H9 (cell line): ENCODE data around the gene JTB. TPM values are rescaled to one million over a fixed set of nuclear protein-coding genes. Genes with fewer than 3 reads are reported as not detected.

Source experiments
- DNase-seq: peaks from one replicate; pipeline ENCODE4 v3.0.0-alpha.2; 2017
- H2AFZ ChIP-seq: one replicate; pipeline ENCODE4 v1.6.1; 2013; ENCODE audit warnings: mild to moderate bottlenecking, low read length, control low read depth, moderate library complexity
- H2AK5ac ChIP-seq: 2 replicates; pipeline ENCODE4 v1.6.1; 2013; ENCODE audit warnings: low read length, control low read depth, mixed read lengths; ENCODE audit not compliant: insufficient read length
- H2BK120ac ChIP-seq: one replicate; pipeline ENCODE4 v1.6.1; 2013; ENCODE audit warnings: low read depth, mild to moderate bottlenecking, low read length, control low read depth, inconsistent platforms; ENCODE audit not compliant: poor library complexity, severe bottlenecking
- H2BK12ac ChIP-seq: 2 replicates; pipeline ENCODE4 v1.6.1; 2013; ENCODE audit warnings: low read length, control low read depth, mixed read lengths, low read depth; ENCODE audit not compliant: insufficient read length
- H2BK15ac ChIP-seq: 2 replicates; pipeline ENCODE4 v1.6.1; 2013; ENCODE audit warnings: low read depth, low read length, control low read depth
- H2BK20ac ChIP-seq: one replicate; pipeline ENCODE4 v1.6.1; 2013; ENCODE audit warnings: low read depth, mild to moderate bottlenecking, low read length, control low read depth, inconsistent platforms; ENCODE audit not compliant: poor library complexity, severe bottlenecking
- H2BK5ac ChIP-seq: 2 replicates; pipeline ENCODE4 v1.6.1; 2013; ENCODE audit warnings: low read length, control low read depth, mixed read lengths; ENCODE audit not compliant: insufficient read length
- H3K14ac ChIP-seq: 2 replicates; pipeline ENCODE4 v1.6.1; 2013; ENCODE audit warnings: low read length, control low read depth; ENCODE audit not compliant: insufficient read depth
- H3K18ac ChIP-seq: 2 replicates; pipeline ENCODE4 v1.6.1; 2013; ENCODE audit warnings: low read depth, mild to moderate bottlenecking, mixed read lengths, low read length, control low read depth; ENCODE audit not compliant: insufficient read length
- H3K23ac ChIP-seq: 2 replicates; pipeline ENCODE4 v1.6.1; 2013; ENCODE audit warnings: low read length, control low read depth, mixed read lengths, low read depth; ENCODE audit not compliant: insufficient read length
- H3K23me2 ChIP-seq: 2 replicates; pipeline ENCODE4 v1.6.1; 2013; ENCODE audit warnings: low read depth, mild to moderate bottlenecking, mixed read lengths, low read length, control low read depth; ENCODE audit not compliant: insufficient read length, poor library complexity, severe bottlenecking
- H3K27ac ChIP-seq: 2 replicates; pipeline ENCODE4 v1.5.1; 2013; ENCODE audit warnings: low read length, control low read depth, mixed read lengths, low read depth; ENCODE audit not compliant: insufficient read length
- H3K27me3 ChIP-seq: 2 replicates; pipeline ENCODE4 v1.6.1; 2013; ENCODE audit warnings: low read length, control low read depth, inconsistent platforms; ENCODE audit not compliant: insufficient read depth
- H3K4ac ChIP-seq: 2 replicates; pipeline ENCODE4 v1.6.1; 2013; ENCODE audit warnings: low read depth, mild to moderate bottlenecking, control low read depth, inconsistent platforms, low read length, moderate library complexity
- H3K4me1 ChIP-seq: 2 replicates; pipeline ENCODE4 v1.6.1; 2013; ENCODE audit warnings: low read length, control low read depth, inconsistent platforms; ENCODE audit not compliant: insufficient read depth
- H3K4me2 ChIP-seq: 2 replicates; pipeline ENCODE4 v1.6.1; 2013; ENCODE audit warnings: low read length, control low read depth, mixed read lengths; ENCODE audit not compliant: insufficient read length, insufficient read depth
- H3K56ac ChIP-seq: 2 replicates; pipeline ENCODE4 v1.6.1; 2013; ENCODE audit warnings: low read depth, mild to moderate bottlenecking, mixed read lengths, low read length, control low read depth; ENCODE audit not compliant: insufficient read length
- H3K79me1 ChIP-seq: 2 replicates; pipeline ENCODE4 v1.6.1; 2013; ENCODE audit warnings: low read depth, mild to moderate bottlenecking, moderate library complexity, low read length, control low read depth, inconsistent platforms; ENCODE audit not compliant: insufficient read depth, poor library complexity, severe bottlenecking
- H3K79me2 ChIP-seq: 2 replicates; pipeline ENCODE4 v1.6.1; 2013; ENCODE audit warnings: low read length, control low read depth, inconsistent platforms; ENCODE audit not compliant: insufficient read depth
- H3K9ac ChIP-seq: 2 replicates; pipeline ENCODE4 v1.6.1; 2013; ENCODE audit warnings: low read length, control low read depth, mixed read lengths; ENCODE audit not compliant: insufficient read length; ENCODE audit errors: extremely low read depth
- H3K9me3 ChIP-seq: one replicate; pipeline ENCODE4 v1.6.1; 2013; ENCODE audit warnings: low read depth, low read length, inconsistent platforms; ENCODE audit not compliant: control insufficient read depth
- H3T11ph ChIP-seq: one replicate; pipeline ENCODE4 v1.6.1; 2013; ENCODE audit warnings: mild to moderate bottlenecking, low read length, control low read depth, inconsistent platforms
- H4K20me1 ChIP-seq: one replicate; pipeline ENCODE4 v1.6.1; 2013; ENCODE audit not compliant: control insufficient read depth, insufficient read length, insufficient read depth
- H4K5ac ChIP-seq: 2 replicates; pipeline ENCODE4 v1.6.1; 2013; ENCODE audit warnings: low read depth, mild to moderate bottlenecking, mixed read lengths, low read length, control low read depth; ENCODE audit not compliant: insufficient read length
- H4K8ac ChIP-seq: replicated peaks from 2 replicates; pipeline ENCODE4 v1.6.1; 2013; ENCODE audit warnings: low read length, control low read depth, mixed read lengths, low read depth; ENCODE audit not compliant: insufficient read length
- H4K91ac ChIP-seq: 2 replicates; pipeline ENCODE4 v1.6.1; 2013; ENCODE audit warnings: low read depth, mild to moderate bottlenecking, moderate library complexity, mixed read lengths, low read length, control low read depth; ENCODE audit not compliant: insufficient read length
- H3K27ac Mint-ChIP-seq, 3 experiments: 2 replicates in 2 of 3; 3 replicates in 1 of 3; pipeline ENCODE4 v1.8.0; 2020 to 2021; ENCODE audit warnings: mixed read lengths in 3 of 3, mild to moderate bottlenecking in 1 of 3, moderate library complexity in 1 of 3
- H3K27me3 Mint-ChIP-seq: 2 replicates; pipeline ENCODE4 v1.8.0; 2021; ENCODE audit warnings: low read depth, mild to moderate bottlenecking, moderate library complexity, mixed read lengths
- H3K36me3 Mint-ChIP-seq, 3 experiments: 2 replicates in 2 of 3; 3 replicates in 1 of 3; pipeline ENCODE4 v1.8.0; 2020 to 2021; ENCODE audit warnings: low read depth in 3 of 3, mixed read lengths in 3 of 3; ENCODE audit not compliant: insufficient read depth in 1 of 3
- H3K4me1 Mint-ChIP-seq, 2 experiments: 2 replicates each; pipeline ENCODE4 v1.8.0; 2020; ENCODE audit warnings: mixed read lengths in 2 of 2
- H3K4me3 Mint-ChIP-seq, 2 experiments: 2 replicates in 1 of 2; 3 replicates in 1 of 2; pipeline ENCODE4 v1.8.0; 2020 to 2021; ENCODE audit warnings: mild to moderate bottlenecking in 2 of 2, mixed read lengths in 2 of 2, moderate library complexity in 1 of 2
- H3K9me3 Mint-ChIP-seq, 2 experiments: 2 replicates in 1 of 2; 3 replicates in 1 of 2; pipeline ENCODE4 v1.8.0; 2020; ENCODE audit warnings: mild to moderate bottlenecking in 2 of 2, mixed read lengths in 2 of 2, moderate library complexity in 1 of 2
- WGBS: extraction: QIAGEN DNeasy Blood & Tissue Kit; methylation state at CpG from one replicate; pipeline ENCODE4 v1.1.7; 2013; ENCODE audit warnings: missing lambda C conversion rate, low lambda C conversion rate, mixed read lengths; ENCODE audit not compliant: insufficient read length; ENCODE audit errors: extremely low coverage; 5-methylcytosine and 5-hydroxymethylcytosine counted together
- total RNA-seq: library from RNA; stranded (reverse); gene quantifications from 2 replicates; pipeline ENCODE4 v1.2.1, GENCODE V29; 2021
- TF ChIP-seq, protein P1 (sequence below): fragments of 200-600 bp; sonication (generic); conservative IDR thresholded peaks from 3 replicates; pipeline ENCODE4 v1.8.0; 2021; ENCODE audit warnings: antibody characterized with exemption, mild to moderate bottlenecking

The JTB gene
- total RNA-seq, 1 experiment from 2014 or later = 85.4 TPM

DNA sequence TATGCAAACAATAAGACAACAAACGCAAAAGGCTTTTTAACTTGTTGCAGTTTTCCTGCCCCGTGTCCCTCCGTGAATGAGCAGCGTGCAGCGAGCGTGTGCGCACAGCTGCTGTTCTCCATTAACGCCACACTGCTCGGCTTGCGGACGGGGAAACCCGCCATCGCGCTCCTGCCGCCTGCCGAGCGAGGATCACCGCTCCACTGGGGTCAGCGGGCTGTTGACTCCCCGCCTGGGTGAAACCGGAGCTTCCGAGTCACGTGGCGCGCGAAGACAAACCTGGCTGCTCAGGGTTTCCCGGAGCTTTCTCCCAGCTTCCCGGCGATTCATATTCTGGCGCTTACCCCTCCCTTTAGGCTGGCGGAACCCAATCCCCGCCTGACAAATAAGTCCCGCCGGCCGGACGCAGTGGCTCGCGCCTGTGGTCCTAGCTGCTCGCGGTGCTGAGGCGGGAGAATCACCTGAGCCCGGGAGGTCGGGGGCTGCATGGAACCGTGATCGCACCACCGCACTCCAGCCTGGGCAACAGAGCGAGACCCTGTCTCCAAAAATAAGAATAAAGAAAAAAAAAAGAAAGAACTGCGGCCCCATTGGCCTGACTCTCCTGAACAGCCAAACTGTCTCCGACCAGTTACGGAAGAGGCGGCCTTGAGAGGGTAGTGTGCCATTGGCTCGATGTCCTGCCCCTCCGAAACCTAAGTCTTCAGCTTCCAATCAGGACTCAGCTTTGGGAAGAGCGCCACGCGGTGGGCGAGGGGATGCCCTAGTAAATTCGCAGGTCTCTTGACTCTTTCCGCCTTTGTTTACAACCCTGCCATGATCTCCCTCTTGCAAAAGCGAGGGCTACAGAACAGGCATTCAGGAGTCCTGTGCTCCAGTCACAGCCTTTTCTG lies 10.1 kb downstream of the JTB start, which contains the start of gene CREB3L4:
Gene CREB3L4 (plus strand): TSS at position 796 of the 893 bp plus-strand sequence. CDS start 624 bp downstream, outside the sequence.
- Histone ChIP-seq H3K27me3 (no peaks in the 10 kb centered on the region), H2BK120ac (no peak within 1 kb of the TSS), H3K4ac (no peak within 1 kb of the TSS), H3K56ac (no peak within 1 kb of the TSS), H3K23ac (no peak within 1 kb of the TSS), H2BK15ac (no peak within 1 kb of the TSS), H2BK12ac (no peak within 1 kb of the TSS), H2AFZ (no peak within 1 kb of the TSS), H3K9ac (peak within 1 kb of the TSS; percentile 94), H4K8ac (no peak within 1 kb of the TSS), H4K5ac (peak within 1 kb of the TSS; percentile 0), H3K18ac (peak within 1 kb of the TSS; percentile 77), H4K91ac (no peak within 1 kb of the TSS), H3T11ph (no peak within 1 kb of the TSS), H2AK5ac (no peak within 1 kb of the TSS), H3K4me1 (no peaks in the 10 kb centered on the region), H3K23me2 (peaks cover 21% of the 10 kb centered on the region), H3K9me3 (no peaks in the 10 kb centered on the region), H3K14ac (peak within 1 kb of the TSS; percentile 85; the same call in 1 of the 2 replicates), H3K79me2 (peaks cover 6% of the 10 kb centered on the region; the same call in 1 of the 2 replicates), H2BK20ac (no peak within 1 kb of the TSS), H3K4me2 (peak within 1 kb of the TSS; percentile 81), H4K20me1 (no peaks in the 10 kb centered on the region), H2BK5ac (no peak within 1 kb of the TSS), H3K27ac (peak within 1 kb of the TSS; percentile 92), H3K79me1 (peaks cover 3% of the 10 kb centered on the region)
- peaks cover 10 to 17% (median 17%) of the 10 kb centered on the region in 3 experiments; a peak in 6 of 7 replicates for H3K36me3 Mint-ChIP-seq
- TF ChIP-seq, protein P1, sequence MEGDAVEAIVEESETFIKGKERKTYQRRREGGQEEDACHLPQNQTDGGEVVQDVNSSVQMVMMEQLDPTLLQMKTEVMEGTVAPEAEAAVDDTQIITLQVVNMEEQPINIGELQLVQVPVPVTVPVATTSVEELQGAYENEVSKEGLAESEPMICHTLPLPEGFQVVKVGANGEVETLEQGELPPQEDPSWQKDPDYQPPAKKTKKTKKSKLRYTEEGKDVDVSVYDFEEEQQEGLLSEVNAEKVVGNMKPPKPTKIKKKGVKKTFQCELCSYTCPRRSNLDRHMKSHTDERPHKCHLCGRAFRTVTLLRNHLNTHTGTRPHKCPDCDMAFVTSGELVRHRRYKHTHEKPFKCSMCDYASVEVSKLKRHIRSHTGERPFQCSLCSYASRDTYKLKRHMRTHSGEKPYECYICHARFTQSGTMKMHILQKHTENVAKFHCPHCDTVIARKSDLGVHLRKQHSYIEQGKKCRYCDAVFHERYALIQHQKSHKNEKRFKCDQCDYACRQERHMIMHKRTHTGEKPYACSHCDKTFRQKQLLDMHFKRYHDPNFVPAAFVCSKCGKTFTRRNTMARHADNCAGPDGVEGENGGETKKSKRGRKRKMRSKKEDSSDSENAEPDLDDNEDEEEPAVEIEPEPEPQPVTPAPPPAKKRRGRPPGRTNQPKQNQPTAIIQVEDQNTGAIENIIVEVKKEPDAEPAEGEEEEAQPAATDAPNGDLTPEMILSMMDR = peak; percentile 48; the same call in 2 of the 3 replicates
- peaks cover 0 to 4% of the 10 kb centered on the region in 2 experiments; a peak in 2 of 5 replicates for H3K9me3 Mint-ChIP-seq
- no CpG with 5 or more reads among the region's 60 CpGs for WGBS
- peak within 1 kb of the TSS; percentile 87 to 96 for H3K4me3 Mint-ChIP-seq
- peak within 1 kb of the TSS; percentile 99 to 100 (median 99) for H3K27ac Mint-ChIP-seq
- peak; percentile 96 for DNase-seq
- H3K27me3 Mint-ChIP-seq = no peaks in the 10 kb centered on the region
- H3K4me1 Mint-ChIP-seq = peaks cover 31 to 44% of the 10 kb centered on the region in 2 experiments
